ENCODE data around the gene VSIR. TPM values are rescaled to one million over a fixed set of nuclear protein-coding genes. Genes with fewer than 3 reads are reported as not detected.
A peak's percentile ranks its signal among the peaks of the same experiment; 100 is the strongest.

Gene VSIR
- total RNA-seq, 1 donor from 2014 or later = 21.4 TPM

DNA sequence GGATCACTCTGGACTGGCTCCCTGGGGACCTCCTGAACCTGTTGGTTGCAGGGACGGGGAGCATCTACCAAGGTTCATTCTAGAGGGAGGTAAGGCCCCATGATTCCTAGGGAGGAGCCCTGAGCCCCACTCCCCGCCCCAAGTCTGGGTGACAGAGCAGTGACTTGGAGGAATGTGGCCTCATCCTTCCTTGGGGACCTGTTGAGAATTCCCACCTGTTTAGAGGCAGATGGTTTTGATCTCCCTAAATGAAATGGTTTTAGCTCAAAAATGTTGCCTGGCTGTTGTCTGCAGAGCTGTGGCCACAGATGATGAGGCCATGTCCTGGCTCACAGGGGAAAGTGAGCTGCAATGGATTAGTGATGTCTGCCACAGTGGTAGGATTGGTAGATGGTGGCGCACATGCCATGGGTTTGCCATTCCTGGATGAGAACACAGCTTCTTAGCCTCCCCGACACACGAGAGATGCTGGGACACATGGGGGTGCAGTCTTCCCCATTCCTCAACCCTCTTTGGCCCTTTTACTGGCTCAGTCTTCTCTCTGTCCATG lies 66.0 kb downstream of the VSIR start:
- TF ChIP-seq, protein P1, sequence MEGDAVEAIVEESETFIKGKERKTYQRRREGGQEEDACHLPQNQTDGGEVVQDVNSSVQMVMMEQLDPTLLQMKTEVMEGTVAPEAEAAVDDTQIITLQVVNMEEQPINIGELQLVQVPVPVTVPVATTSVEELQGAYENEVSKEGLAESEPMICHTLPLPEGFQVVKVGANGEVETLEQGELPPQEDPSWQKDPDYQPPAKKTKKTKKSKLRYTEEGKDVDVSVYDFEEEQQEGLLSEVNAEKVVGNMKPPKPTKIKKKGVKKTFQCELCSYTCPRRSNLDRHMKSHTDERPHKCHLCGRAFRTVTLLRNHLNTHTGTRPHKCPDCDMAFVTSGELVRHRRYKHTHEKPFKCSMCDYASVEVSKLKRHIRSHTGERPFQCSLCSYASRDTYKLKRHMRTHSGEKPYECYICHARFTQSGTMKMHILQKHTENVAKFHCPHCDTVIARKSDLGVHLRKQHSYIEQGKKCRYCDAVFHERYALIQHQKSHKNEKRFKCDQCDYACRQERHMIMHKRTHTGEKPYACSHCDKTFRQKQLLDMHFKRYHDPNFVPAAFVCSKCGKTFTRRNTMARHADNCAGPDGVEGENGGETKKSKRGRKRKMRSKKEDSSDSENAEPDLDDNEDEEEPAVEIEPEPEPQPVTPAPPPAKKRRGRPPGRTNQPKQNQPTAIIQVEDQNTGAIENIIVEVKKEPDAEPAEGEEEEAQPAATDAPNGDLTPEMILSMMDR (IDR thresholded peaks at IDR 0.05) = no peak
- Mint-ChIP-seq H3K27me3 (no peaks in the 10 kb centered on the region), H3K27ac (no peak overlapping the region), H3K36me3 (ENCODE audit: low read depth) (no peaks in the 10 kb centered on the region), H3K9me3 (no peaks in the 10 kb centered on the region), H3K4me1 (peaks cover 13% of the 10 kb centered on the region), H3K4me3 (no peak overlapping the region)
- intact Hi-C loops (cut with micrococcal nuclease) = loop anchor here (1.0 to 5.0 kb wide), 2 partner anchors 11 to 135 kb away; no protein-coding TSS in a partner anchor
- ATAC-seq (ENCODE audit: low read depth) (no peak), DNase-seq (no peak)
- POLR2A ChIA-PET = interaction anchor here (1.3 kb wide), 2 partner anchors 20 to 388 kb away, joined by 3 to 5 read pairs; partner anchors contain the start of gene SLC29A3
- CTCF ChIA-PET = interaction anchor here (0.7 to 3.6 kb wide), 11 partner anchors 10 to 398 kb away, joined by 3 to 47 read pairs (median 10); no protein-coding TSS in a partner anchor

DNA sequence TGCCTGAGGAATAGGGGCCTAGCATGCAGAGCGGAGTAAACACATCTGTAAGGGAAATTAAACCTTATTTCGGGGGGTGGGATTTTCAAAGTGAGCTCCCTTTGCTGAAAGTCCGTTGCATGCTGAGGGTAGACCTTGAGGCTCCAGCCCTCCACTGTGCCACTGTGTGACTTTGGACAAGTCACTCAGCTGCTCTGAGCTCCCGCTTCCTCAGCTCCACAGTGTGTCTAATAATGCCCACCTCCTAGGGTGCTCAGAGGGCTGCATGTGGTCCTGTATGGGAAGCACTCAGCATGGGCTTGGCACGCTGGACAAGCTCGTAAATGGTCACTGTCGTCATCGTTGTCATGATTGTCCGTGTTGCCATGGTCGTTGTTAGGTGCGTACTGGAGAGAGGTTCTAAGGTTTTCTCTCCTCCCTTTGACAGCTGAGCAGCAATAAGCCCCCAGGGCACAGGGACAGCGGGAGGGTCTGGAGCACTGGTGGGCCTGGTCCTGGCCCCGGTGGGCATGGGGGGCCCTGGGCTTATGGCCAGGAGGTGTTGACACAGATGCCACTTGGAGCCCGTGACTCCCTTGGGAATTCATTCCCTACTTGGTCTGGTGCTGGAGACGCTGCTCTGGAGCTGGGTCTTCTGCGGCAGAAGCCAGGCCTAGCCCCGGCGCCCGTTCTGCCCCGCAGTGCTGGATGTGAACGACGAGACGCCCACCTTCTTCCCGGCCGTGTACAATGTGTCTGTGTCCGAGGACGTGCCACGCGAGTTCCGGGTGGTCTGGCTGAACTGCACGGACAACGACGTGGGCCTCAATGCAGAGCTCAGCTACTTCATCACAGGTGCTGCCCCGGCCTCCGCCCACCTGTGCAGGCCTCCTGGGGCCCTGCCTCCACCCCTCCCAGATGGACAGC lies 66.9 kb downstream of the VSIR start:
- DNase-seq = no peak

DNA sequence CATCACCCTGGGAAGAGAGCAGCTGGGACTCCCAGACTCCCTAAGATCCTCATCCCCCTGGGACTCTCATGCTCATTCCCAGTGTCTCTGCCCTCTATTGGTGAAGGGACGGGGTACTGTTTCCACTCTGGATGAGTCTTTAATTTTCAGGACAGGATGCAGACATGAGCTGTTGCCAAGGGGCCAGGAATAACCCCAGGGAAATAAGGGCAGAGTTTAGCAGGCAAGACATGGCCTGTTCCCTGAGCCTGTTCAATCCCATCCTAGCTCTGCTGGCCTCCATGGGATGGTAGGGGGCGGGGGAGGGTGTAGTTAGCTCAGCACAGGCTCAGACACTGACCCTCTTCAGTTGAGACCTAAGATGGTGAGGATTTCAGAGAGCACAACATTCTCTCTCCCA lies 67.7 kb downstream of the VSIR start:
- no peak overlapping the region for H3K4me3 Mint-ChIP-seq
- TF ChIP-seq, protein P1 (IDR thresholded peaks at IDR 0.05) = no peak
- intact Hi-C loops (cut with micrococcal nuclease) = loop anchor here (5.0 kb wide), 1 partner anchor 133 kb away; no protein-coding TSS in a partner anchor
- no peak overlapping the region for H3K27ac Mint-ChIP-seq
- no peaks in the 10 kb centered on the region for H3K9me3 Mint-ChIP-seq
- H3K27me3 Mint-ChIP-seq = no peaks in the 10 kb centered on the region
- DNase-seq (no peak), ATAC-seq (ENCODE audit: low read depth) (no peak)
- CTCF ChIA-PET = interaction anchor here (1.2 to 3.0 kb wide), 7 partner anchors 8 to 327 kb away, joined by 3 to 10 read pairs (median 5); partner anchors contain the start of gene VSIR
- POLR2A ChIA-PET = interaction anchor here (0.6 kb wide), 1 partner anchor 327 kb away, joined by 7 read pairs; no protein-coding TSS in a partner anchor
- peaks cover 11% of the 10 kb centered on the region for H3K4me1 Mint-ChIP-seq
- no peaks in the 10 kb centered on the region for H3K36me3 Mint-ChIP-seq (ENCODE audit: low read depth)

More for the DNA sequence above, 66.9 kb downstream of the VSIR start:
- ChIA-PET CTCF (interaction anchor here (0.7 to 3.6 kb wide), 10 partner anchors 9 to 328 kb away, joined by 3 to 22 read pairs (median 6); partner anchors contain the start of gene VSIR), POLR2A (no interaction called here)
- ATAC-seq (ENCODE audit: low read depth) = no peak
- TF ChIP-seq, protein P1 (IDR thresholded peaks at IDR 0.05) = no peak
- no peak overlapping the region for H3K4me3 Mint-ChIP-seq
- peak overlapping the region; percentile 46 for H3K27ac Mint-ChIP-seq
- no peaks in the 10 kb centered on the region for H3K27me3 Mint-ChIP-seq
- H3K4me1 Mint-ChIP-seq = peaks cover 11% of the 10 kb centered on the region
- no peaks in the 10 kb centered on the region for H3K36me3 Mint-ChIP-seq (ENCODE audit: low read depth)
- H3K9me3 Mint-ChIP-seq = no peaks in the 10 kb centered on the region
- intact Hi-C loops (cut with micrococcal nuclease) = loop anchor here (1.0 to 5.0 kb wide), 2 partner anchors 10 to 134 kb away; no protein-coding TSS in a partner anchor

DNA sequence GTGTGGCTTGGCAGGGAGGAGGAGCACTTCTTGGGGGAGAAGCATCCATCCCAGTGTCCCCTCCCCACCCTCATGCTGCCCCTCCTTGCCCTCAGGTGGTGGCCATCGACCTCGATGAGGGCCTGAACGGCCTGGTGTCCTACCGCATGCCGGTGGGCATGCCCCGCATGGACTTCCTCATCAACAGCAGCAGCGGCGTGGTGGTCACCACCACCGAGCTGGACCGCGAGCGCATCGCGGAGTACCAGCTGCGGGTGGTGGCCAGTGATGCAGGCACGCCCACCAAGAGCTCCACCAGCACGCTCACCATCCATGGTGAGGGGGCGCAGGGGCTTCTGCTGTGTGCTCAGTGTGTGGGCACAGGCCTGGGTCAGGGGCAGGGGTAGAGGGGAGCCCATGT lies 68.5 kb downstream of the VSIR start:
- ATAC-seq (ENCODE audit: low read depth) (no peak), DNase-seq (no peak)
- TF ChIP-seq, protein P1 (IDR thresholded peaks at IDR 0.05) = no peak
- H3K4me3 Mint-ChIP-seq = no peak overlapping the region
- no peaks in the 10 kb centered on the region for H3K36me3 Mint-ChIP-seq (ENCODE audit: low read depth)
- no peak overlapping the region for H3K27ac Mint-ChIP-seq
- H3K9me3 Mint-ChIP-seq = no peaks in the 10 kb centered on the region
- POLR2A ChIA-PET = no interaction called here
- CTCF ChIA-PET = interaction anchor here (0.9 to 3.0 kb wide), 6 partner anchors 7 to 191 kb away, joined by 3 to 10 read pairs (median 6); partner anchors contain the start of gene VSIR
- intact Hi-C loops (cut with micrococcal nuclease) = loop anchor here (5.0 kb wide), 1 partner anchor 133 kb away; no protein-coding TSS in a partner anchor
- no peaks in the 10 kb centered on the region for H3K27me3 Mint-ChIP-seq
- peaks cover 8% of the 10 kb centered on the region for H3K4me1 Mint-ChIP-seq

All from activated B cell treated with CpG ODN at 0.5 μM for 24 hours (primary cell).